Cardiac muscle cell (in vitro differentiated cells and primary cell): ENCODE data around the gene PLXDC1. TPM values are rescaled to one million over a fixed set of nuclear protein-coding genes. Genes with fewer than 3 reads are reported as not detected.

ENCODE experiments used
- DNase-seq, 2 donors: peaks; one replicate each; pipeline versions ENCODE4 v3.0.0 to v3.0.0-alpha.2; 2010 to 2017; ENCODE audit warnings: low read depth in 1 of 2, low spot score in 1 of 2
- H3K27ac ChIP-seq: fragments of 200-600 bp; sonication (generic); 2 replicates; pipeline ENCODE4 v1.5.1; 2016
- H3K27me3 ChIP-seq: fragments of 200-600 bp; sonication (generic); 2 replicates; pipeline ENCODE4 v1.6.0; 2016; ENCODE audit warnings: control low read depth
- H3K36me3 ChIP-seq: fragments of 200-600 bp; sonication (generic); 2 replicates; pipeline ENCODE4 v1.5.1; 2016; ENCODE audit warnings: control low read depth
- H3K4me1 ChIP-seq: fragments of 200-600 bp; sonication (generic); 2 replicates; pipeline ENCODE4 v1.8.1; 2017; ENCODE audit warnings: low read depth, mild to moderate bottlenecking, mixed run types
- H3K4me3 ChIP-seq: fragments of 200-600 bp; sonication (generic); 2 replicates; pipeline ENCODE4 v1.5.1; 2016; ENCODE audit warnings: mild to moderate bottlenecking
- H3K9me3 ChIP-seq: fragments of 200-600 bp; sonication (generic); 2 replicates; pipeline ENCODE4 v1.5.1; 2017; ENCODE audit warnings: low read depth, mild to moderate bottlenecking, control low read depth
- polyA plus RNA-seq: library from polyadenylated mRNA; unstranded; fragments of >200 nt; fragmentation: Nextera tagmentation; extraction: Ambion mirVana; gene quantifications from 2 replicates; pipeline ENCODE4 v1.2.1, GENCODE V29; 2016
- total RNA-seq: library from RNA; depleted of rRNA; stranded (reverse); fragments of >200 nt; gene quantifications from 2 replicates; pipeline ENCODE4 v1.2.3, GENCODE V29; 2016
- TF ChIP-seq, protein P1 (sequence below): IDR thresholded peaks from 2 replicates; pipeline ENCODE4 v1.5.1; 2012; ENCODE audit warnings: low read depth, mild to moderate bottlenecking, low read length

The PLXDC1 gene
- total and polyA plus RNA-seq, 2 experiments from 2014 or later = 6.3 to 25.0 TPM

GRCh38 chr17:39113871-39114270 lies 37.6 kb downstream of the PLXDC1 start:
- Histone ChIP-seq H3K4me1 (no peaks in the 10 kb centered on the region), H3K4me3 (no peak overlapping the region), H3K27me3 (no peaks in the 10 kb centered on the region), H3K36me3 (no peaks in the 10 kb centered on the region), H3K9me3 (no peaks in the 10 kb centered on the region), H3K27ac (no peak overlapping the region)
- TF ChIP-seq, protein P1, sequence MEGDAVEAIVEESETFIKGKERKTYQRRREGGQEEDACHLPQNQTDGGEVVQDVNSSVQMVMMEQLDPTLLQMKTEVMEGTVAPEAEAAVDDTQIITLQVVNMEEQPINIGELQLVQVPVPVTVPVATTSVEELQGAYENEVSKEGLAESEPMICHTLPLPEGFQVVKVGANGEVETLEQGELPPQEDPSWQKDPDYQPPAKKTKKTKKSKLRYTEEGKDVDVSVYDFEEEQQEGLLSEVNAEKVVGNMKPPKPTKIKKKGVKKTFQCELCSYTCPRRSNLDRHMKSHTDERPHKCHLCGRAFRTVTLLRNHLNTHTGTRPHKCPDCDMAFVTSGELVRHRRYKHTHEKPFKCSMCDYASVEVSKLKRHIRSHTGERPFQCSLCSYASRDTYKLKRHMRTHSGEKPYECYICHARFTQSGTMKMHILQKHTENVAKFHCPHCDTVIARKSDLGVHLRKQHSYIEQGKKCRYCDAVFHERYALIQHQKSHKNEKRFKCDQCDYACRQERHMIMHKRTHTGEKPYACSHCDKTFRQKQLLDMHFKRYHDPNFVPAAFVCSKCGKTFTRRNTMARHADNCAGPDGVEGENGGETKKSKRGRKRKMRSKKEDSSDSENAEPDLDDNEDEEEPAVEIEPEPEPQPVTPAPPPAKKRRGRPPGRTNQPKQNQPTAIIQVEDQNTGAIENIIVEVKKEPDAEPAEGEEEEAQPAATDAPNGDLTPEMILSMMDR = no peak
- no peak for DNase-seq

DNA sequence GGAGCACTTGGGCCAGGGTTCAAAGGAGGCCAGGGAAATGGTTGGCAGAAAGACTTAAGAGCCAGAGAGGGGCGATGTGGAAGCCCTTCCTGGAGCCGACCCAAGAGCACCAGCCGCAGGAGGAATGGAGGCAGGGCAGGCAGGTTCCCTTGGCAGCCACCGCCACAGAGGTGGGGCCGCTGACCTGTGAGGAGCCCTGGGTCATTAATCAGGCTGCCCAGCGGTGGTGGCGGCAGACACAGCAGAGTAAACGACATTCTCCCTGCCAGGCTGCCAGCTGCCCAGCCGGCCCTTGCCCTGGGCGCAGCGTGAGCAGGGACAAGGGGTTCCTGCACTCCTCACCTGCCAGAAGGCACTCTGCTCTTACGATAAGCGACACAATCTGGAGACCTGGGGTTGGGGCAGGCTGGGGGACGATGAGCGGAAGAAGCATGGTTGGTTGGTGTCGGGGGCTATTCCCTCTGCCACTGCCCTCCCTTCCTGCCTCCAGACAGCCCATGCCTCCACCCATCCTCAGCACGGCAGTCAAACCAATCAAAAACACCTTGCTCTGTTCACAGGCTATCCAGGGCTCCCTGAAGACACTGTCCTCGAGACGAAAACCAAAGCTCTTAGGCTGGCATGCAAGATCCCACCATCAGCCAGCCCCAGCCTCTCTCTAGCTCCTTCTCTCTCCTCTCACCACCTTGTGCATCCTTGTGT lies 40.9 kb downstream of the PLXDC1 start:
- TF ChIP-seq, protein P1 = no peak
- no peaks in the 10 kb centered on the region for H3K36me3 ChIP-seq
- H3K9me3 ChIP-seq = no peaks in the 10 kb centered on the region
- no peak overlapping the region for H3K4me3 ChIP-seq
- H3K27me3 ChIP-seq = no peaks in the 10 kb centered on the region
- DNase-seq = peak in 1 of 2 donors; percentile 18
- no peak overlapping the region for H3K27ac ChIP-seq
- H3K4me1 ChIP-seq = no peaks in the 10 kb centered on the region

- Histone ChIP-seq H3K4me3 (no peak overlapping the region), H3K9me3 (no peaks in the 10 kb centered on the region), H3K27me3 (no peaks in the 10 kb centered on the region), H3K27ac (no peak overlapping the region), H3K4me1 (no peaks in the 10 kb centered on the region), H3K36me3 (no peaks in the 10 kb centered on the region)
- TF ChIP-seq, protein P1 = no peak
- no peak for DNase-seq
These were observed 42.7 kb downstream of the PLXDC1 start for GRCh38 chr17:39108461-39109375.

- H3K4me3 ChIP-seq = no peak overlapping the region
- H3K36me3 ChIP-seq = no peaks in the 10 kb centered on the region
- H3K9me3 ChIP-seq = no peaks in the 10 kb centered on the region
- H3K27ac ChIP-seq = no peak overlapping the region
- TF ChIP-seq, protein P1 = no peak
- DNase-seq = no peak
- H3K4me1 ChIP-seq = no peaks in the 10 kb centered on the region
- H3K27me3 ChIP-seq = no peaks in the 10 kb centered on the region
These were observed 43.5 kb downstream of the PLXDC1 start for GRCh38 chr17:39107973-39108372.

- no peaks in the 10 kb centered on the region for H3K4me1 ChIP-seq
- no peak overlapping the region for H3K4me3 ChIP-seq
- no peaks in the 10 kb centered on the region for H3K36me3 ChIP-seq
- H3K27ac ChIP-seq = no peak overlapping the region
- H3K9me3 ChIP-seq = no peaks in the 10 kb centered on the region
- DNase-seq = no peak
- no peaks in the 10 kb centered on the region for H3K27me3 ChIP-seq
- TF ChIP-seq, protein P1 = no peak
These were observed 44.3 kb downstream of the PLXDC1 start for GRCh38 chr17:39107155-39107554.
